Measurements from ENCODE around the gene GALNT11. TPM values are rescaled to one million over a fixed set of nuclear protein-coding genes. Genes with fewer than 3 reads are reported as not detected.

The GALNT11 gene
- total and polyA plus RNA-seq, 9 of the 15 experiments (the other 6 are each of a cell fraction or from before 2014, with no cell fraction given) = 8.2 to 59.5 (median 36.5) TPM

DNA sequence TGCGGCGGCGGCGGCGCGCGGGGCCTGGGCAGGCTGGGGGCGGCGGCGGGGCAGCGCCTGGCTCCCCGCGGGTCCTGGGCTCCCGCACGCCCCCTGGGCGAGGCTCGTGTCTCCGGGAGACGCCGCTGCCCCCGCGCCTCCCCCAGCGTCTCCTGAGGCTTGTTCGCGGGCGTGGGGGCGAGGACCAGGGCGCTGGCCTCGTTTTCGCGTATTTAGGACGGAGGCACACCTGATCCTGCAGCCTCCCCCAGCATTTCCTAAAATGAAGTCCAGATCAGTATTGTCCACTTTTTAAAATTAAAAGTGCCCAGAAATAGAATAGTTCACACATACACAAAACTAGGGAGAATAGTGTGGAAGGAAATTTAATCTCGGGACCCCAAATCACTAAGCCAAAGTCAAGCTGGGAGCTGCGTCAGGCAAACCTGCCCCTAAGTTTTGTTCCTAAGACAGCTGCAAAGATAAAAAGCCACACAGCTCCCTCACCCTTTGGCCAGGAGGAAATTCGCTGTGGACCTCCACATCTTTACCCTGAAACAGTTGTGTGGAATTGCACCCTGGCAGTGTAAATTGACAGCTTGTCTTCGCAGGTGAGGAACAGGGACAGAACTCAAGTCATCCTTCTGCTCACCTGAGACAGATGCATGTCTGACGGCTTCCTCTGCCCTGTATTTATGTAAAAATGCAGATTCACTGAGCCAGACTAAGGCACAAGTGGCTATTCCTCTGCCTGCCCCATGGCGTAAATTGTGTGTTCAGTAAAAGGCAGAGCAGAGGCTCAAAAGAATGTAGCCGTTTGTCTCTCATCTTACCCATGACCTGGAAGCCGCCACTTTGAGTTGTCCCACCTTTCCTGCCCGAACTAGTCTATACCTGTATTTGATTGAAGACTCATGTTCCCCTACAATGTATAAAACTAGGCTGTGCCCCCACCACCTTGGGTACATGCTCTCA, 740 bp downstream of the GALNT11 start (continued):
- TF ChIP-seq, protein P1, sequence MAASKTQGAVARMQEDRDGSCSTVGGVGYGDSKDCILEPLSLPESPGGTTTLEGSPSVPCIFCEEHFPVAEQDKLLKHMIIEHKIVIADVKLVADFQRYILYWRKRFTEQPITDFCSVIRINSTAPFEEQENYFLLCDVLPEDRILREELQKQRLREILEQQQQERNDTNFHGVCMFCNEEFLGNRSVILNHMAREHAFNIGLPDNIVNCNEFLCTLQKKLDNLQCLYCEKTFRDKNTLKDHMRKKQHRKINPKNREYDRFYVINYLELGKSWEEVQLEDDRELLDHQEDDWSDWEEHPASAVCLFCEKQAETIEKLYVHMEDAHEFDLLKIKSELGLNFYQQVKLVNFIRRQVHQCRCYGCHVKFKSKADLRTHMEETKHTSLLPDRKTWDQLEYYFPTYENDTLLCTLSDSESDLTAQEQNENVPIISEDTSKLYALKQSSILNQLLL (CRISPR knock-in tag; IDR thresholded peaks at IDR 0.05; ENCODE audit: borderline replicate concordance) = no peak
- no peak for TF ChIP-seq SPI1 (IDR thresholded peaks at IDR 0.05; ENCODE audit: borderline replicate concordance, low read depth, low read length)
- no peak for TF ChIP-seq NRF1 (conservative IDR thresholded peaks at IDR 0.05 in 1 of 2, IDR thresholded peaks at IDR 0.05 in 1 of 2)
- TF ChIP-seq L3MBTL2 (IDR thresholded peaks at IDR 0.05) = no peak
- TF ChIP-seq ZBTB40 (IDR thresholded peaks at IDR 0.05) = peak; percentile 60; the same call in 1 of the 2 replicates
- no peak for TF ChIP-seq ZBTB40 (CRISPR knock-in tag; IDR thresholded peaks at IDR 0.05)
- 0 out of 2 replicates have a peak, but pooled peaks have one; percentile 44 for TF ChIP-seq SMARCE1 (IDR thresholded peaks at IDR 0.05)
- TF ChIP-seq SP2 (IDR thresholded peaks at IDR 0.05; ENCODE audit: extremely low read depth, low read depth, low read length, poor library complexity, severe bottlenecking) = no peak
- no peak for TF ChIP-seq ZEB2 (IDR thresholded peaks at IDR 0.05)
- TF ChIP-seq, protein P2, sequence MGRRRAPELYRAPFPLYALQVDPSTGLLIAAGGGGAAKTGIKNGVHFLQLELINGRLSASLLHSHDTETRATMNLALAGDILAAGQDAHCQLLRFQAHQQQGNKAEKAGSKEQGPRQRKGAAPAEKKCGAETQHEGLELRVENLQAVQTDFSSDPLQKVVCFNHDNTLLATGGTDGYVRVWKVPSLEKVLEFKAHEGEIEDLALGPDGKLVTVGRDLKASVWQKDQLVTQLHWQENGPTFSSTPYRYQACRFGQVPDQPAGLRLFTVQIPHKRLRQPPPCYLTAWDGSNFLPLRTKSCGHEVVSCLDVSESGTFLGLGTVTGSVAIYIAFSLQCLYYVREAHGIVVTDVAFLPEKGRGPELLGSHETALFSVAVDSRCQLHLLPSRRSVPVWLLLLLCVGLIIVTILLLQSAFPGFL (CRISPR knock-in tag; IDR thresholded peaks at IDR 0.05) = peak; percentile 9; the same call in 1 of the 2 replicates
- TF ChIP-seq ARHGAP35 (IDR thresholded peaks at IDR 0.05; ENCODE audit: partially characterized antibody) = no peak
- TF ChIP-seq ZC3H8 (IDR thresholded peaks at IDR 0.05) = no peak
- TF ChIP-seq CREM (IDR thresholded peaks at IDR 0.05; ENCODE audit: low read depth) = no peak
- TF ChIP-seq FIP1L1 (IDR thresholded peaks at IDR 0.05; ENCODE audit: low read depth, low read length, poor library complexity, severe bottlenecking) = no peak
- TF ChIP-seq CTBP1 (IDR thresholded peaks at IDR 0.05; ENCODE audit: borderline replicate concordance) = no peak
- TF ChIP-seq BCL6 (CRISPR knock-in tag; IDR thresholded peaks at IDR 0.05) = no peak
- TF ChIP-seq HNRNPL (IDR thresholded peaks at IDR 0.05; ENCODE audit: low read depth, low read length) = 0 out of 2 replicates have a peak, but pooled peaks have one; percentile 6
